Adrenal gland (tissue), 12 donors: ENCODE results near the gene EPM2A. TPM values are rescaled to one million over a fixed set of nuclear protein-coding genes. Genes with fewer than 3 reads are reported as not detected.

ENCODE experiments used
- DNase-seq, 7 donors: peaks; one replicate each; pipeline ENCODE4 v3.0.0-alpha.2; 2019 to 2020
- H3K27ac ChIP-seq, 5 donors: fragments of 200-600 bp; sonication (generic) in 4 of 5; 1 replicate in 3 of 5; 2 replicates in 2 of 5; pipeline versions ENCODE4 v1.5.1 to v1.8.0; 2016 to 2020; ENCODE audit warnings: mild to moderate bottlenecking in 1 of 5
- H3K27me3 ChIP-seq: fragments of 200-600 bp; 2 replicates; pipeline ENCODE4 v1.8.0; 2021
- H3K36me3 ChIP-seq, 2 donors: fragments of 200-600 bp; replicated peaks in 1 of 2; 1 replicate in 1 of 2; 2 replicates in 1 of 2; pipeline versions ENCODE4 v1.5.1 to v1.8.0; 2018 to 2022
- H3K4me1 ChIP-seq, 2 donors: fragments of 200-600 bp; replicated peaks in 1 of 2; 1 replicate in 1 of 2; 2 replicates in 1 of 2; pipeline versions ENCODE4 v1.5.1 to v1.8.0; 2018 to 2021
- H3K4me3 ChIP-seq, 4 donors: fragments of 200-600 bp; sonication (generic) in 3 of 4; one replicate each; pipeline ENCODE4 v1.5.1; 2016 to 2018
- H3K9me3 ChIP-seq, 3 donors: fragments of 200-600 bp; sonication (generic) in 1 of 3; replicated peaks in 1 of 3; 1 replicate in 2 of 3; 2 replicates in 1 of 3; pipeline versions ENCODE4 v1.5.1 to v1.8.0; 2016 to 2021
- POLR2A ChIP-seq, 2 donors: fragments of 450-650 bp; IDR thresholded peaks; one replicate each; pipeline ENCODE4 v1.6.1; 2017; ENCODE audit warnings: antibody characterized with exemption in 2 of 2, mild to moderate bottlenecking in 2 of 2, moderate library complexity in 1 of 2
- WGBS, 4 donors: extraction: QIAGEN DNeasy Blood & Tissue Kit in 2 of 4; methylation state at CpG; one replicate each; pipeline versions ENCODE4 v1.1.5 to v1.1.7; 2013 to 2017; 5-methylcytosine and 5-hydroxymethylcytosine counted together
- intact Hi-C, 2 donors: fragments of 100-400 bp; cut with DNase I; formaldehyde crosslinking; loops; one replicate each; pipeline versions ENCODE4 v1.14.1 to v1.15.0; 2022 to 2023
- polyA plus RNA-seq, 3 donors: library from polyadenylated mRNA; stranded (reverse); fragments of 200-250 nt in 2 of 3; fragments of 350-450 nt in 1 of 3; fragmentation: Illumina TruSeq in 1 of 3; extraction: RNeasy Lipid Tissue Mini Kit (QIAGEN cat#74804) in 1 of 3; gene quantifications; one replicate each; pipeline ENCODE4 v1.2.3, GENCODE V29; 2013 to 2014
- total RNA-seq, 9 donors: library from RNA; depleted of rRNA in 4 of 9; stranded (reverse); fragments of >200 nt in 4 of 9; fragments of 120-200 nt in 1 of 9; fragmentation: NEBNext Ultra II Directional in 1 of 9; extraction: Animal tissue kit (Norgen Biotek cat#: 25700) in 1 of 9; gene quantifications; one replicate each; pipeline versions ENCODE4 v1.1.0 to v1.2.4, GENCODE V29; 2013 to 2023
- TF ChIP-seq, protein P1 (sequence below), 6 experiments: fragments of 450-650 bp in 4 of 6; fragments of 200-600 bp in 2 of 6; sonication (generic) in 1 of 6; IDR thresholded peaks; 1 replicate in 5 of 6; 2 replicates in 1 of 6; pipeline versions ENCODE4 v1.5.1 to v1.8.0; 2016 to 2021; ENCODE audit warnings: antibody characterized with exemption in 6 of 6, mild to moderate bottlenecking in 2 of 6, moderate library complexity in 1 of 6
- donor health status: healthy with polysubstance abuse.
- donor health status: Bipolar disorder and iron deficiency.
- donor health status: DM: yes; HTN: yes; CAD: no.
- donor health status: DM: no; HTN: no; CAD: no.
- donor health status: DM: no; HTN: no; CAD: no.
- donor health status: DM: yes; HTN: yes; CAD: no.

Gene EPM2A
- total and polyA plus RNA-seq, 12 donors = 3.8 to 32.8 (median 13.3) TPM

GRCh38 chr6:145631374-145631773, 103.9 kb downstream of the EPM2A start:
- H3K4me1 ChIP-seq = no peaks in the 10 kb centered on the region
- no peaks in the 10 kb centered on the region for H3K36me3 ChIP-seq
- H3K9me3 ChIP-seq = no peaks in the 10 kb centered on the region
- TF ChIP-seq, protein P1, sequence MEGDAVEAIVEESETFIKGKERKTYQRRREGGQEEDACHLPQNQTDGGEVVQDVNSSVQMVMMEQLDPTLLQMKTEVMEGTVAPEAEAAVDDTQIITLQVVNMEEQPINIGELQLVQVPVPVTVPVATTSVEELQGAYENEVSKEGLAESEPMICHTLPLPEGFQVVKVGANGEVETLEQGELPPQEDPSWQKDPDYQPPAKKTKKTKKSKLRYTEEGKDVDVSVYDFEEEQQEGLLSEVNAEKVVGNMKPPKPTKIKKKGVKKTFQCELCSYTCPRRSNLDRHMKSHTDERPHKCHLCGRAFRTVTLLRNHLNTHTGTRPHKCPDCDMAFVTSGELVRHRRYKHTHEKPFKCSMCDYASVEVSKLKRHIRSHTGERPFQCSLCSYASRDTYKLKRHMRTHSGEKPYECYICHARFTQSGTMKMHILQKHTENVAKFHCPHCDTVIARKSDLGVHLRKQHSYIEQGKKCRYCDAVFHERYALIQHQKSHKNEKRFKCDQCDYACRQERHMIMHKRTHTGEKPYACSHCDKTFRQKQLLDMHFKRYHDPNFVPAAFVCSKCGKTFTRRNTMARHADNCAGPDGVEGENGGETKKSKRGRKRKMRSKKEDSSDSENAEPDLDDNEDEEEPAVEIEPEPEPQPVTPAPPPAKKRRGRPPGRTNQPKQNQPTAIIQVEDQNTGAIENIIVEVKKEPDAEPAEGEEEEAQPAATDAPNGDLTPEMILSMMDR (IDR thresholded peaks at IDR 0.05) = no peak
- no peak for TF ChIP-seq POLR2A (IDR thresholded peaks at IDR 0.05)
- intact Hi-C loops = no loop called here
- H3K4me3 ChIP-seq = no peak overlapping the region
- no peak overlapping the region for H3K27ac ChIP-seq
- no peak for DNase-seq
- no peaks in the 10 kb centered on the region for H3K27me3 ChIP-seq

GRCh38 chr6:145630598-145630997, 104.7 kb downstream of the EPM2A start:
- no peaks in the 10 kb centered on the region for H3K4me1 ChIP-seq
- H3K27me3 ChIP-seq = no peaks in the 10 kb centered on the region
- no peak for DNase-seq
- intact Hi-C loops = no loop called here
- H3K9me3 ChIP-seq = no peaks in the 10 kb centered on the region
- TF ChIP-seq, protein P1 (IDR thresholded peaks at IDR 0.05) = no peak
- no peak for TF ChIP-seq POLR2A (IDR thresholded peaks at IDR 0.05)
- no peaks in the 10 kb centered on the region for H3K36me3 ChIP-seq
- no peak overlapping the region for H3K4me3 ChIP-seq
- H3K27ac ChIP-seq = no peak overlapping the region
- 94 to 100% (median 99%) methylated on average over 3 of the region's 3 CpGs for whole genome bisulfite sequencing, 4 donors

GRCh38 chr6:145629478-145629877, 105.8 kb downstream of the EPM2A start:
- Histone ChIP-seq H3K27ac (no peak overlapping the region), H3K27me3 (no peaks in the 10 kb centered on the region), H3K36me3 (no peaks in the 10 kb centered on the region), H3K4me1 (no peaks in the 10 kb centered on the region), H3K4me3 (no peak overlapping the region), H3K9me3 (no peaks in the 10 kb centered on the region)
- 95 to 100% (median 97%) methylated on average over 4 of the region's 4 CpGs for WGBS, 4 donors
- intact Hi-C loops = no loop called here
- no peak for TF ChIP-seq POLR2A (IDR thresholded peaks at IDR 0.05)
- TF ChIP-seq, protein P1 (IDR thresholded peaks at IDR 0.05) = no peak
- no peak for DNase-seq

GRCh38 chr6:145627451-145627850, 107.9 kb downstream of the EPM2A start:
- no peaks in the 10 kb centered on the region for H3K9me3 ChIP-seq
- no peak overlapping the region for H3K27ac ChIP-seq
- no peak overlapping the region for H3K4me3 ChIP-seq
- DNase-seq = no peak
- TF ChIP-seq, protein P1 (IDR thresholded peaks at IDR 0.05) = no peak
- no peak for TF ChIP-seq POLR2A (IDR thresholded peaks at IDR 0.05)
- H3K36me3 ChIP-seq = no peaks in the 10 kb centered on the region
- no peaks in the 10 kb centered on the region for H3K4me1 ChIP-seq
- H3K27me3 ChIP-seq = no peaks in the 10 kb centered on the region
- 89 to 97% (median 96%) methylated on average over 6 to 17 of the region's 17 CpGs for WGBS, 4 donors
- intact Hi-C loops = no loop called here
